GM19397 (cell line): ENCODE measurements around the gene KCP.
A peak's percentile ranks its signal among the peaks of the same experiment; 100 is the strongest.

Experiments used
- ATAC-seq: cut with Tn5 transposase; IDR thresholded peaks from one replicate; pipeline ENCODE4 v1.9.1; 2021; ENCODE audit warnings: mild to moderate bottlenecking, moderate library complexity; ENCODE audit not compliant: unreplicated experiment

KCP gene

GRCh38 chr7:128908750-128909624, 1.5 kb downstream of the KCP start:
- ATAC-seq: no peak

- no peak for ATAC-seq
These were observed 3.5 kb downstream of the KCP start for GRCh38 chr7:128906766-128907559.

GRCh38 chr7:128906001-128906765, 4.3 kb downstream of the KCP start:
- ATAC-seq: no peak

- ATAC-seq: peak; percentile 59
These were observed 5.9 kb downstream of the KCP start for GRCh38 chr7:128904381-128905197.

- no peak for ATAC-seq
These were observed 6.7 kb downstream of the KCP start for GRCh38 chr7:128903621-128904361.

GRCh38 chr7:128902761-128903585, 7.5 kb downstream of the KCP start:
- ATAC-seq: no peak

- no peak for ATAC-seq
These were observed 10.3 kb downstream of the KCP start for GRCh38 chr7:128900237-128900636.

GRCh38 chr7:128899392-128899791, 11.1 kb downstream of the KCP start:
- ATAC-seq: no peak

GRCh38 chr7:128895320-128895719, 15.2 kb downstream of the KCP start:
- ATAC-seq: no peak

GRCh38 chr7:128894101-128894440, 16.4 kb downstream of the KCP start:
- ATAC-seq: no peak

- ATAC-seq: no peak
These were observed 17.0 kb downstream of the KCP start for GRCh38 chr7:128893251-128894100.

GRCh38 chr7:128892521-128893250, 17.8 kb downstream of the KCP start:
- no peak for ATAC-seq

- ATAC-seq: no peak
These were observed 18.6 kb downstream of the KCP start for GRCh38 chr7:128891942-128892269.

GRCh38 chr7:128891110-128891941, 19.2 kb downstream of the KCP start:
- no peak for ATAC-seq

- ATAC-seq: no peak
These were observed 20.0 kb downstream of the KCP start for GRCh38 chr7:128890306-128891109.

- no peak for ATAC-seq
These were observed 21.4 kb downstream of the KCP start for GRCh38 chr7:128889121-128889520.
